ENCODE data around the gene PLD3. TPM values are rescaled to one million over a fixed set of nuclear protein-coding genes. Genes with fewer than 3 reads are reported as not detected.
"Not testable (repeated sequence)": the region's sequence is repeated elsewhere in the genome, so short reads cannot be mapped to it uniquely, and the experiment has no call there.

Gene PLD3
- total RNA-seq, 2 donors from 2014 or later: 59.7 to 78.3 TPM

DNA sequence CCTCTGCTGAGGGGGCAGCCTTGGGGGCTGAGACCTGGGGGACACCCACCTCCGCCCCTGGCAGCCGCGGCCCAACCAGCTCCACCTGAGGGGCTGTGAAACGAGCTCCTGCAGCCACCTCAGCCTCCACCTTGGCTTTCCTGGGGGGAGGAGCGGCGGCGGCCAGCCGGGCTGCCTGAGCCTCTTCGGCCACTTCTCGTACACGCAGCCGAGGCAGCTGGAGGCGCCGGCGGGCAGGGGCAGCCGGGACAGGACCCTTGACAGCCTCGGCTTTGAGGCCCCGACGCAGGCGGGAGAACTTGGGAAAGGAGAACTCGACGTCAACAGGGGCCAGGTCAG, 49.0 kb downstream of the PLD3 start:
- Mint-ChIP-seq H3K4me3 (no peak overlapping the region), H3K9me3 (no peaks in the 10 kb centered on the region), H3K36me3 (ENCODE audit: low read depth) (no peaks in the 10 kb centered on the region), H3K4me1 (peaks cover 9% of the 10 kb centered on the region), H3K27me3 (no peaks in the 10 kb centered on the region), H3K27ac (no peak overlapping the region)
- no peak for ATAC-seq (replicated peaks)

DNA sequence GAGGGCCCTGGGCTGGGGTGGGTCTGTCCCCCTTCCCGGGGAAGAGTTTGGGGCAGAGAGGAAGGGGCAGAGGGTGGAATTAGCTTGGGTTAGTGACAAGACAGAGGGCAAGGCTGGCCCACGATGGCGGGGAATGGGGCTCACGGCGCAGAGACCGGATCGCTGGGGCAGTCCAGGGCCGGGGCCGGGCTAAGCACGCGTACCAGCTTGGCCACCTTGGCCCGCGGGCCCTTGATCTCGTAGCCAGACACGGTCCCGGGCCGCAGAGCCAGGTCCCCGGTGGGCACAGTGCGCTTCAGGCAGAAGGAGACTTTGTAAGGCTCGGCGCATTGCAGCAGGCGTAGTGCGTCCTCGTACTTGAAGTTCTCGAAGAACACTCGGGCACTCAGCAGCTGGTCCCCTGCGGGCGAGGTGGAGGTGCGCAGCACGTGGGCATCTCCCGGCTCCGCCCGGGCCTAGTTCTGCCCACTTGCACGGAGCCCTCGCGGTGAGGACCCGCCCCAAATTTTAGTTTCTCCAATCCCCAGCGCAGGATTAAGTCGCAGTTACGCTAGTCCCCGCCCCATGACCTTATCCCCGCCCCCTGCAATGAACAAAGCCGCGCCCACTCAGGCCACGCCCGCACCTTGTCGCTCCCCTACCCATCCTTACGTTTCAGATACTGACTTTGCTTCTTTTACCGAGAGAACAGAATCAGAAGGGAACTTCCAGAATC, 50.1 kb downstream of the PLD3 start:
- Mint-ChIP-seq H3K9me3 (no peaks in the 10 kb centered on the region), H3K27me3 (no peaks in the 10 kb centered on the region), H3K4me3 (peak overlapping the region; percentile 22), H3K36me3 (ENCODE audit: low read depth) (no peaks in the 10 kb centered on the region), H3K27ac (peak overlapping the region; percentile 14), H3K4me1 (peaks cover 15% of the 10 kb centered on the region)
- peak; percentile 66 for ATAC-seq (replicated peaks)

DNA sequence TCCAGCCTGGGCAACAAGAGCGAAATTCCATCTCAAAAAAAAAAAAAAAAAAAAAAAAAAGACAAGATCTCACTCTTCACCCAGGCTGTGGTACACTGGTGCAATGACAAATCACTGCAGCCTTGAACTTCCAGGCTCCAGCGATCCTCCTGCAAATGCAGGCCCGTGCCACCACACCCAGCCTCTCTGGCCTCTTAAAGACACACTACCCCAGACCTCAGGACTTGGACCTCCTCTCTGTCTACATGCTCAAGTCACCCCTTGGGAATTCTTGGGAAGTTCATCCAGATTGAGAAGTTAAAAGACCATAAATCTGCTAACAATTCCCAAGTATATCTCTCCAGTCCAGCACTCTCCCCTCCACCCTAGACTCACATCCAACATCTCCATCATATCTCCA, 52.1 kb downstream of the PLD3 start:
- H3K4me1 Mint-ChIP-seq: peaks cover 17% of the 10 kb centered on the region
- H3K36me3 Mint-ChIP-seq (ENCODE audit: low read depth): no peaks in the 10 kb centered on the region
- no peak for ATAC-seq (replicated peaks)
- H3K4me3 Mint-ChIP-seq: no peak overlapping the region
- H3K9me3 Mint-ChIP-seq: no peaks in the 10 kb centered on the region
- no peak overlapping the region for H3K27ac Mint-ChIP-seq
- H3K27me3 Mint-ChIP-seq: no peaks in the 10 kb centered on the region

DNA sequence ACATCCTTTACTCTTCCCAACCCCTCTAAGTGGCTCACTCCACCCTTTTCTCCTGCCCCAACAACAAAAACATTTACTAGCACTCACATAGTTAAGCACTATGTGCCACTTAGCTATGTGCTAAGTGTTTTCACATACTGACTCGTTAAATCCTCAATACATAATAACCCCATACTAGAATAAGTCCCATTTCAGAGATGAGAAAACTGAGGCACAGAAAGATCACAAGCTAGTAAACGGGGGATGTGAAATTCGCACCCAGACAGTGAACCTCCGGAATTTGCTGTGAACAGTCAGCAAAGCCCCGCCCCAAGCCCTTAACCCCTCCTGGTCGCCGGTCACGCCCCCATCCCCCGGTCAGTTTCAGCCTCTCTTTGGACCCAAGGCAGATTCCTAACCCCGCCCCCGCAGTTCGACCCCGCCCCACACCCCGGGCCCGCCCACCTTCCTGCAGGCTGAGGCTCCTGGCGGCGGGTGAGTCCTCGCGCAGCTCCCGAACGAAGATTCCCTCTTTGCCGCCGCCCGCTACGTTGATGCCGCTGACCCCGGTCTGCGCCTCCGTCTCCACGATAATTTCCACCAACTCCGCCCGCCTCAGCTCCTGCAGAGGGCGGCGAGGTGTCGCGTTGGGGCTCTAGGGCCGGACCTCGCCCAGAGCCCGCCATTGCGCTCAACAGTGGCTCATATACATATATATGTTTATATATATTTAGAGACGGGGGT, 54.9 kb downstream of the PLD3 start:
- peak overlapping the region; percentile 60 for H3K27ac Mint-ChIP-seq
- no peaks in the 10 kb centered on the region for H3K36me3 Mint-ChIP-seq (ENCODE audit: low read depth)

DNA sequence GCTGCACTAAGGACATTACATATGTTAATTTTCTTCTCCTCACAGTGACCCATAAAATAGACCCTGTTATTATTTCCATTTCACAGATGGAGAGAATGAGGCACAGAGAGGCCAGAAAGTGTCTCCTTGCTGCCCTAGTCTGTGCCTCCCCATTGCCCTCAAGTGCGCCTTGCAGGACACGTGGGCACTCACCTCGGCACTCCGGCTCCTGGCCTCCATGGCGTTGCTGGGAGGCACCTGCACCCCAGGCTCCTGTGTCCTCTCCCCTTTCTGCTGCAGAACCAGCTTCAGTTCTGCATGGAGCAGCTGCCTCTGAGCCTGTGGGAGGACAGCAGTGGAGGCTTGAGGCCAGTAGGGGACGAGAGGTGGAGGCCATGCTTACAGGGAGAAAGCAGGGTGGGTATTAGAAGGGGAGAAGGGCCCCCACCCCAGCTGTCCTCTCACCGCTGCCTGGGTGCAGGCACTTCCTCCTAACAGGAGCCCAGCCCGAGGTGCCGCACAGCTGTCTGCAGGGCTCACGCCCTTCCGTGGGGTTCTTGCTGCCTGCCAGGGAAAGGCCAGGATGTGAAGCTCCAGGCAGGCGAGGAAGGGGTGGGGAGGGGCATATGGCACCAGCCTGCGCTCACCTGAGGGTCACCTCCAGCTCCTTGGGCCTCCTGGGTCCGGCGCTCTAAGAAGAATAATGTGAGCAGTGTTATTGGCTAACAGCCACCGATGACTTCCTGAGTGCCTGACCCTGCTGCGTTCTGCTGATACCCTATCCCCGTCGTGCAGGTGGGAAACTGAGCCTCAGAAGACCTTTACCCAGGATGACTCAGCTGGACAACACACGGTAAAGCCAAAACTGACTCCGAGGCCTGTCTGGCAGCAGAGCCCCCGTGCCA, 59.5 kb downstream of the PLD3 start:
- no peaks in the 10 kb centered on the region for H3K36me3 Mint-ChIP-seq (ENCODE audit: low read depth)
- no peak for ATAC-seq (replicated peaks)
- peaks cover 8% of the 10 kb centered on the region for H3K4me1 Mint-ChIP-seq
- no peak overlapping the region for H3K4me3 Mint-ChIP-seq
- H3K27me3 Mint-ChIP-seq: no peaks in the 10 kb centered on the region
- H3K9me3 Mint-ChIP-seq: no peaks in the 10 kb centered on the region
- no peak overlapping the region for H3K27ac Mint-ChIP-seq

More for the DNA sequence above, 54.9 kb downstream of the PLD3 start:
- H3K9me3 Mint-ChIP-seq: no peaks in the 10 kb centered on the region
- no peaks in the 10 kb centered on the region for H3K27me3 Mint-ChIP-seq
- peaks cover 17% of the 10 kb centered on the region for H3K4me1 Mint-ChIP-seq
- ATAC-seq (replicated peaks): peak; percentile 87
- peak overlapping the region; percentile 89 for H3K4me3 Mint-ChIP-seq

DNA sequence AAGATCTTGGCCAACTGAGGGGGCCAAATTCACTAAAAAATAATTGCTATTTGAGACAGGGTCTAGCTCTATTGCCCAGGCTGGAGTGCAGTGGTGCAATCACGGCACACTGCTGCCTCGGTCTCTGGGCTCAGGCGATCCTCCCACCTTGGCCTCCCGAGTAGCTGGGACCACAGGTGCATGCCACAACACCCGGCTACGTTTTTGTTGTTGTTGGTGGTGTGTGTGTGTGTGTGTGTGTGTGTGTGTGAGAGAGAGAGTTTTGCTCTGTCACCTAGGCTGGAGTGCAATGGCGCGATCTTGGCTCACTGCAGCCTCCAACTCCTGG, 60.1 kb downstream of the PLD3 start:
- H3K9me3 Mint-ChIP-seq; ATAC-seq (replicated peaks); H3K27me3 Mint-ChIP-seq; H3K27ac Mint-ChIP-seq; H3K4me3 Mint-ChIP-seq; H3K4me1 Mint-ChIP-seq; H3K36me3 Mint-ChIP-seq (ENCODE audit: low read depth): not testable (repeated sequence)

DNA sequence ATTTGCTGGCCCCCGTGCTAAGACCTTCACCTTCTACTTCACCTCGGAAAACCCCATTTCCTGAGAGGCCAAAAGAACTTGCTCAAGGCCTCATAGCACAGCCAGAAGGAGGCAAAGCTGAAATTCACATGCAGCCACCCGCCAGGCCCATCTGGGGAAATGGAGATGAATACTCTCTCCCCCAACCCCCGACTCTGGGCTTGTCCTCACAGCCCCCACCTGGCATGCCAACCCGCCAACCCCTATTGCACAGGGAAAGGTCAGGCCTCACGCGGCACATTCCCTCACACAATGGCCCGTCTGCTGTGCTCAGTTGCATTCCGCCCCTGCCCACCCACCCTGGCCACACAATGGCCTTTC, 61.5 kb downstream of the PLD3 start:
- Mint-ChIP-seq H3K27me3 (no peaks in the 10 kb centered on the region), H3K27ac (no peak overlapping the region), H3K4me3 (no peak overlapping the region)

DNA sequence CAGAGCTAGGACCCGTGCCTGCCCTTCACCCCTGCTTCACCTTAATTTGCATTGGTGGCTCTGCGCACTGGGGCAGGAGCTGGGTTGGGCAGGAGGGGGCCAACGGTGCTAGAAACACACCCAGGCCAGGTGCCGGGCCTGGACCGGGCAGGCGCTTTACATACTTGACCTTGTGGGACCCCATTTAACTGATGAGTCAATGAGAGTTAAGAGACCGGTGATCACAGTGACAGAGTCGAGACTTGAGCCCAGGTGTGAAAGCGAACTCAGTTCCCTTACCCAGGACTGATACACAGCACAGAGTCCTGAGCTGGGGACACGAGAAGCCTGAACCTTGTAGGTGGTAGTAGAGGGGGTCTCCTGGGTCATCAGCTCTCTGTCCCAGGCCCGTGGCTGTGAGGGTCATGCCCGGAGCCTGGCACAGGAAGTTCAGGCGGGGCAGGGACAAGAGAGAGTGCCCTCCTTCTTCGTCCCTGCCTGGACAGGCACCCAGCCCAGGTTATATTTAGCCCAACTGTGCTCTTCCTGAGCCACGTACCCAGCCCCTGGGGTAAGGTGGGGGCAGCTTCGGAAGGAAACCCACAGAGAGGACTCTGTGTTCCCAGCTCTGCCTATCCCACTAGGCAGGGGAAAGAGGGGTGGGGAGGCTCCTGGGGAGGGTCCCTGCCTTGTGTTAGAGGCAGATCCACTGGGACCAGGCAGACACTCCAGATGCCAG, 62.8 kb downstream of the PLD3 start:
- Mint-ChIP-seq H3K27me3 (no peaks in the 10 kb centered on the region), H3K36me3 (ENCODE audit: low read depth) (no peaks in the 10 kb centered on the region), H3K9me3 (no peaks in the 10 kb centered on the region), H3K27ac (no peak overlapping the region), H3K4me1 (no peaks in the 10 kb centered on the region), H3K4me3 (no peak overlapping the region)
- no peak for ATAC-seq (replicated peaks)

More for the DNA sequence above, 61.5 kb downstream of the PLD3 start:
- no peaks in the 10 kb centered on the region for H3K9me3 Mint-ChIP-seq
- H3K4me1 Mint-ChIP-seq: no peaks in the 10 kb centered on the region
- no peak for ATAC-seq (replicated peaks)
- H3K36me3 Mint-ChIP-seq (ENCODE audit: low read depth): no peaks in the 10 kb centered on the region

DNA sequence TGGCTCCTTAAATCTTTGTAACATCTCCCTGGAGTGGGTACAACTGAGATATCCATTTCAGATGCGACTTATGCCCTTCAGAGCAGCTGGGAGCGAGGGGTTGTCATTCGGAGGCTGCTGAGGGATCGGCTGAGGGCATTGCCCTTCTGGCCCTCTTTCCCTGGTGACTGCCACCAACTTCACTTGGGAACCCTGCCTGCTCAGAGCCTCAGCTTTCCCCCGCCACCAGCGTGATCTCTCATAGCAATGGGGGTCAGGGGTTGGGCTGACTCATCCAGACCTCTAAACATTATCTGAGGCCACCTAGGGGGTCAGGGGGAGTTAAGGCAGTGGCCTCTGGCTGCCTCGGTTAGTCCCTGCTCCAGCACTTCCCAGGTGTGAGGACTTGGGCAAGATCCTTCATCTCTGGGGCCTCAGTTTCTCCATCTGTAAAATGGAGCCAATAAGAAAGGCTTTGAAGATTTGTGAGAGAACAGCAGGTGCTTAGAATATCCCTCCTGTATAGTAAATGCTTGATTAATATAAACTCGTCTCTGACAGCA, 63.5 kb downstream of the PLD3 start:
- H3K36me3 Mint-ChIP-seq (ENCODE audit: low read depth): no peaks in the 10 kb centered on the region
- no peak overlapping the region for H3K4me3 Mint-ChIP-seq
- H3K9me3 Mint-ChIP-seq: no peaks in the 10 kb centered on the region
- H3K4me1 Mint-ChIP-seq: peaks cover 4% of the 10 kb centered on the region
- no peak overlapping the region for H3K27ac Mint-ChIP-seq
- H3K27me3 Mint-ChIP-seq: no peaks in the 10 kb centered on the region
- no peak for ATAC-seq (replicated peaks)

DNA sequence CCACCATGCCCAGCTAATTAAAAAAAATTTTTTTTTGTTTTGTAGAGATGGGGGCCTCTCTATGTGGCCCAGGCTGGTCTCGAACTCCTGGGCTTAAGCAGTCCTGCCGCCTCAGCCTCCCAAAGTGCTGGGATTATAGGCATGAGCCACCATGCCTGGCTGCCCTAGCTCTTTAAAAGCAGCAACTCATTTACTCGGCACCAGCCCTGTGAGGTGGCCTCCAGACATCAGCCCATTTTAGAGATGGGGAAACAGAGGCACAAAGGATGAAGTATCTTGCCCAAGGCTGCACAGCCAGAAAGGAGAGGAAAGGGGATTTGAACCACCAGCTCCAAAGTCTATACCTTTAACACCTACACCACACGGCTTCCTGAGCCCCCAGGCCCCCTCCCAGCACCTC, 64.4 kb downstream of the PLD3 start:
- peaks cover 6% of the 10 kb centered on the region for H3K4me1 Mint-ChIP-seq
- H3K27ac Mint-ChIP-seq: no peak overlapping the region
- no peak for ATAC-seq (replicated peaks)
- no peaks in the 10 kb centered on the region for H3K27me3 Mint-ChIP-seq
- H3K9me3 Mint-ChIP-seq: no peaks in the 10 kb centered on the region
- H3K4me3 Mint-ChIP-seq: no peak overlapping the region
- no peaks in the 10 kb centered on the region for H3K36me3 Mint-ChIP-seq (ENCODE audit: low read depth)

DNA sequence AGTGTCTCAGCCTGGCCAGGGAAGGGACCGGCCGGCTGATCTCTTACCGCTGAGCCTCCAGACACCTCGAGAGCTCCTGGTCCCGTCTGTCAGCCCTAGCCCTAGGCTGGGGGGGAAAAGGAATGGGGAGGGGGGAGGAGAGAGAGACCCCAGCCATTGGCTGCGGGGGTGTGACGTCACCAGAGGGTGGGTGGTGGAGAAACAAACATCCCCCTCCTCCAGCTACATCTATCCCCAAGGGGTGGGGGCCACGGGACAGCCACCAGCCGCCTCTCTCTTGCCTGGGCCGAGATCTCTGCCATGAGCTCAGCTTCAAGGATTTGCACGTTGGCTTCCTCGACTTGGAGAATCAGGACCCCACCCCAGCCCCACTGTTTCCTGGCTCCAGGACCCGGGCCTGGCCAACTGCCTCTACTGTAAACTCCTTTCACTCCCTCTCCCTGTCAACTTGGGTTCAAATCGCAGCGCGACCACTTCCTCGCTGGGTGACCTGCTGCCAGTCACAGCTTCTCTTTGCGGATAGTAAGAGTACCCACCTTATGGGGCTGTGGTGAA, 64.9 kb downstream of the PLD3 start, which contains the start of gene PRX:
Gene PRX, minus strand, starts transcription at position 88 of the 555 bp plus-strand sequence. CDS start 5,446 bp downstream, outside the sequence.
- Mint-ChIP-seq H3K9me3 (no peaks in the 10 kb centered on the region), H3K27me3 (no peaks in the 10 kb centered on the region), H3K36me3 (ENCODE audit: low read depth) (no peaks in the 10 kb centered on the region), H3K27ac (no peak within 1 kb of the TSS), H3K4me3 (no peak within 1 kb of the TSS), H3K4me1 (peaks cover 6% of the 10 kb centered on the region)
- ATAC-seq (replicated peaks): no peak

DNA sequence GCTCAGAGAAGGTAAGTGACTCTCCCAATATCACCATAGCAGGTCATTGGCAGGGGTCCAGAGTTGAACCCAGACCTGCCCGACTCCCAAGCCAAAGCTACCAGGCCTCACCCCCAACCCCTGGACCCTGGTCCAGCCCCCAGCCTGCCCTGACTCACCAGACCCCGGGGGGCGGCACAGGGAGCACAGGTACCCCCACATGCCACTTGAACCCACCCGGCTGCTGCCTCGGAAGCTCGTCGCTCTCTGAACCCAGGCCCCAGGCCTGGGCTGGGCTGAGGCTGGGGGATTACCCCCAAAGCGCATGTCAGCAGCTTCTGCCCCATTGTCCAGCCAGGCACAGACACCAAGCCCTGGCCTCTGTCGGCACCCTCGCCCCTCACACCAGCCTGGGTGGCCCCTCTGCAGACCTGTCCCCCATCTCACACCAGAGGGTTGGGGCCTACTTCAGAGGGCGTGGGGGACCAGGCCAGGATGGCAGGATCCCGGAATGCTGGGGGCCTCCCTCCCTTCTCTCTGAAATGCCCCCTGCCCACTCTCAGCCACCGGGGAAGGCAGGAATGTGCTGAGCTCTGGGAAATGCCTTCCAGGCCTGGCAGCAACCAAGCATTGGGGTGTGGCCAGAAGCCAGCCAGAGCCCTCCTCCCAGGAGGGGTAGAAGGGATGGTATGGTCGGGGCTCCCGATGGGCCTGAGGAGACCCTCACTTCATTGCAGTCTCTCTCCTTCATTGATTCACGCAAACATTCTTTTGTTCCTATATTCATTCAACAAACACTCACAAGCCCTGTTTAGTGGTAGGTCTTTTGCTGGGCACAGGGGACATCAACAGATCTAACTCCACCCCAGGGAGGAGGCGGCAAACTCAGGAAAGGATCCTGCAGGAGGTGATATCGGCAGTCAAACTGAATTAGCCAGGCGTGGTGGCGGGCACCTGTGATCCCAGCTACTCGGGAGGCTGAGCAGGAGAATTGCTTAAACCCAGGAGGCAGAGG, 66.3 kb downstream of the PLD3 start:
- no peaks in the 10 kb centered on the region for H3K9me3 Mint-ChIP-seq

DNA sequence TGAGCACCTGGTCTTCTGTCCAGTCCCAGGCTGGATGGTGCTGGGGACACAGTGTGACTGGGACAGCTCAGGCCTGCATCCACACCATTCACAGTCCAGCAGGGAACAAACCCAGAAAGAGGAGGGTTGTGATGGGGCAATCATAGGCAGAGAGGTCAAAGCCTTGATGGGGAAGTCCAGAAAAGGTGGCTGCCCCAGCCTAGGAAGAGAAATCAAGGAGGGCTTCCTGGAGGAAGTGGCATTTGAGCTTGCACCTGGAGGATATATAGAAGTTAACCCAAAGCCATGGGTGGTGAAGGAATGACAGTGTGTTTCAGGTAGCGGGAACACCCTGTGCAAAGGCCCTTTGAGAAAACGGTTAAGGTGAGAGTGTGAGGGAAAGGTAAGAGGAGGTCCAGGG, 67.3 kb downstream of the PLD3 start:
- H3K27me3 Mint-ChIP-seq: no peaks in the 10 kb centered on the region
- H3K9me3 Mint-ChIP-seq: no peaks in the 10 kb centered on the region
- no peak overlapping the region for H3K4me3 Mint-ChIP-seq
- no peak for ATAC-seq (replicated peaks)
- H3K27ac Mint-ChIP-seq: no peak overlapping the region
- H3K4me1 Mint-ChIP-seq: peaks cover 11% of the 10 kb centered on the region
- no peaks in the 10 kb centered on the region for H3K36me3 Mint-ChIP-seq (ENCODE audit: low read depth)

More for the DNA sequence above, 66.3 kb downstream of the PLD3 start:
- Mint-ChIP-seq H3K27me3 (no peaks in the 10 kb centered on the region), H3K4me1 (peaks cover 10% of the 10 kb centered on the region), H3K27ac (peak overlapping the region; percentile 25), H3K36me3 (ENCODE audit: low read depth) (no peaks in the 10 kb centered on the region), H3K4me3 (no peak overlapping the region)
- no peak for ATAC-seq (replicated peaks)
